DMS 273 (cell line): ENCODE results near the gene BRINP1.

ENCODE experiments used
- DNase-seq: peaks from one replicate; lab custom pipeline; 2025; ENCODE audit not compliant: unreplicated experiment; lab: John Stamatoyannopoulos, UW

BRINP1 gene

DNA sequence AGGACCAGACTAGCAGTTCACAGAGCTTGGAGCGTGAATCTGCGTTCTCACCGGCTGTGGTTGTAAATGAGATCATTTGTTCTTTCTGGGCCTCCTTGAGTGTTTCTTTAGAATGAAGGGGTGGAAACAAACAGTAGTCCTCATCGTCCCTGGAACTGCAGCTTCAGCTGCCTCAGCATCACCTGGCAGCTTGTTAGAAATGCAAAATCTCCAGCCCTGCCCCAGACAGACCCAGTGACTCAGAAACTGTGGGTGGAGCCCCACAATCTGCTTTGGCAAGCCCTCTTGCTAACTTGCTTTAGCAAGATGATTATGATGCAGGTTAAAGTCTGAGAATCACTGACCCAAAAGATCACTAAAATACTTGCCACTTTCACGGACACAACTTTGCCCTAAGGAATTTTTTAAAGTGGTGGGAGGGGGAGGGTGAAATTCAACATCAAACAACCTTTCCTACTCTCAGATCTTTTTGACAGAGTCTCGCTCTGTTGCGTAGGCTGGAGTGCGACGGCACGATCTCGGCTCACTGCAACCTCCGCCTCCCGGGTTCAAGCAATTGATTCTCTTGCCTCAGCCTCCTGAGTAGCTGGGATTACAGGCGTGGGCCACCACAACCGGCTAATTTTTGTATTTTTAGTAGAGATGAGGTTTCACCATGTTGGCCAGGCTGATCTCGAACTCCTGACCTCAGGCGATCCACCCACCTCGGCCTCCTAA, 86.0 kb downstream of the BRINP1 start:
- peak; percentile 33 for DNase-seq

DNA sequence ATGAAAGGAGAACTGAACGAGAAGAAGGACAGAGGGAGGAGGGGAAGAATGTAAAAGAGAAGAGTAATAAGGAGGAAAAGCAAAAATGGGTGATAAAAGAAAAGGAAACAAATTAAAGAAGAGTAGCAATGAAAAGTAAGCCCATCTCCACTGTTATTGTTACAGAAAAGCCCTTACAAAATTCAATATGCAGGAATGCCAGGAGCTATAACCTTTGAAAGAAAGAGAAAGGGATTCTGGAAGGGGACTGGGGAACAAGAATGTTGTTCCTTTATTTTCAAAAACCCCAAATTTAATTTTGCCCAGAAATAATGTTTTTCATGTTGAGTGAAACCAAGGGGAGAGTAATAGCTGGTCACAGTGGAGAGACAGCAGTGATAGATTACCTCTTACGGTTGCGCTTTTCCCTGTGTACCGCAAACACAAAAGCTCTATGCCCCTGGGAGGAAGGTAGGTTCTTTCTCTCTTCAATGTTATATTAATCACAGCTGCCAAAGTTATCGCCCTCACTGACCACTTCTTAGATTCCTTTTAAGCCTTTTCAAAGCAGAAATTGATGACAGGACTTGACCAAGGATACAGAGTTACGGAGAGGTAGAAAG, 86.7 kb downstream of the BRINP1 start:
- no peak for DNase-seq

DNA sequence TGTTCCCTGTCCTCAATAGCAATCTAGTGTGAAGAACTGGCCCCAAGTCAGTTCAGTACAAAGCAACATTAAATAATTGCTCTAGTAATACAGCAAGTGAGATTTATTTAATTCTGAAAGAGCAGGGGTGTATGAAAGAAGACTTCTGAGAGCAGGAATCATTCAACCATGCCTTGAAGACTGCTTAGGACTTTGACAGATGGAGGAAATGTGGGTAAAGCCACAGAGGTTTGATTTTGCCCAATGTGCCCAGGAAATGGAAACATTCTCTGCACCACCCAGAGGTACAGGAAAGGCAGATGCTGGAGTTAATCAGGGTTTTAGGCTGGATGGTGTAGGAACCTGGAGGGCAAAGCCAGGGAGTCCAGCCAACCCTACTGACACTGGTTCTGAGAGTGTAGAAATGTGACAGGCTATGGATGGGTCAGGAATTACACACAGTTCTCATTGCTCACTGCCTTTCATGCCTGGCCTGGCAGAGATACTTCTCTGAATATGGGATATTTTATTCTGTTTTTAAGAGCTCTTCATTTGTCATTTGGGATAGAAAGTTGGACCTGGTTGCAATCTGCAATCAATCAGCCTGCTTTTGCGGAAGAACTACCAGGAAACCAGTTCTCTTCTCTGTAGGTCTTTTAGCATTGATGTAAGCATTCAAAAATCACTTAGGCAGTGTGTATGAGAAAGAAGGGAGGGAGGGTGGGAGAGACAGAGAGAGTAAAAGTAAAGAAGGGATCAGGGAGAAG, 88.3 kb downstream of the BRINP1 start:
- DNase-seq: no peak

DNA sequence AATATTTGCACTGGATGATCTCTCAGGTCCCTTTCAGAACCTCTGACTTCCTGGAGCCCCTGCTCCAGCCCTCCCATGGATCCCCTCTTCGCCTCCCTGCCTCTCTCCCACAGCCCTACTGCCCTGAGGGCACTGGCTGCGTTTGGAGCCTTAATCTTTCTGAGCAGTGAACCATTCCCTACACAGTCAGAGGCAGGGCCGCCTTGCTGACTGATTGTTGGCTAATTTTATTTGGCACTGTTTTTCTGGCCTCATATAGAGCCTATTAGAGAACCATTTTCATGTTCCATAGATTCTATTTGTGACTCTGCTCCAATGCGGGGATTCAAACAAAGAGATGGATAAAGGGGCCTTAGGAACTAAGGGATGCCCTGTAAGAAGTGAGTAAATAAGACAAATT, 91.1 kb downstream of the BRINP1 start:
- no peak for DNase-seq

DNA sequence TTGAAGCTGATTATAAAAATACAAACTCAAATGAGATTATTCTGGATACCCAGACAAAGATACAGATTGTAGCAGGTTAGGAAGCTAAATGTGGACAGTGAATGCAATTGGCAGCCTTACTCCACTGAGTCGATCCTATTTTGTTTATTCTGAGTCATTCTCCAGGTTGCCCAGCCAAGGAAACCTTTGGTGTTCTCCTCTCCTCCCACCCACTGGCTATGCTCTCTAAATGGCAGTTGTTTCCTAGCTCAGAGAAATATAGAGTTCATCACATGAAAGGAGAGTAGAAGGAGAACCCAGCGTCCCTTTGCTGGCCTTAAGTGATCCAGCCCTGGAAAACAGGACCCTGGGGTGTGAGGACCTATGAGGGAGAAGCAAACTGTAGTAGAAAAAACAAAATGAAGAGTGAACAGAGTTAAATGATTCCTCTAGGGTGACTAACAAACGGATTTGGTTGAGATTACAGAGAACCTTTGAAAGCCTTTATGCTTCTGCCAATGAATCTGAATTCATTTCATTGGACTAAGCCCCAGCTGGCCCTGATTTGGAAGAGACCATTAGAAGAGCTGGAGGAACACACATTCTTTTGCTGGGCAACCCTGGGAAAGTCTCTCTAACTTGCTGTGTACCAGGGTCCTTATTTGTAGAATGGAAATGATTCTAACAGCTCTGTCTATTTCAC, 95.1 kb downstream of the BRINP1 start:
- DNase-seq: no peak

DNA sequence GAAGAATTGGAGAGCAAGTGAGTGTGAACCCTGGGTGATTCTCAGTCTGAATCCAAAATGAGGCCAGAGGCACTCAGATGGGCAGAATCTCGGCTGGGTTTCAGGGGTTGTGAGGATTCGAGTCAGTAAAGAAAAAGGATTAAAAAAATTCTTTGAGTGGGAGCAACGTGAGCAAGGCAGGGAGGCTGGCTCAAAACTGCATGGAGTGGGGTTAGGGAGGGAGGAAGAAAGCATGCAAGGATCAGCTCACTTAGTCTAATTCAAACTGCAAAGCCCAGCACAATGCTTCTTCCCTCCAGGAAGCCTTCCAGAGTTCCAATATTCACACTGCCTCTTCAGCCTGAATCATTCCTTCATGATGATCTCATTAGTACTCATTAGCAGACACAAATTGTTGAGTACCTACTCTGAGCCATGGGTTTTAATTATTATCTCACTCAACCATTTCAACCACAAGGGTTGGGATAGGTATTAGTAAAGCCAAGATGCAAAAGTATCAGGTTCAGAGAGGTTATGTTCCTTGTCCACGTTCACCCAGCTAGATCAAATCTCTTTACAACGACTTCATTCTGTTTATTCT, 95.8 kb downstream of the BRINP1 start:
- DNase-seq: no peak

DNA sequence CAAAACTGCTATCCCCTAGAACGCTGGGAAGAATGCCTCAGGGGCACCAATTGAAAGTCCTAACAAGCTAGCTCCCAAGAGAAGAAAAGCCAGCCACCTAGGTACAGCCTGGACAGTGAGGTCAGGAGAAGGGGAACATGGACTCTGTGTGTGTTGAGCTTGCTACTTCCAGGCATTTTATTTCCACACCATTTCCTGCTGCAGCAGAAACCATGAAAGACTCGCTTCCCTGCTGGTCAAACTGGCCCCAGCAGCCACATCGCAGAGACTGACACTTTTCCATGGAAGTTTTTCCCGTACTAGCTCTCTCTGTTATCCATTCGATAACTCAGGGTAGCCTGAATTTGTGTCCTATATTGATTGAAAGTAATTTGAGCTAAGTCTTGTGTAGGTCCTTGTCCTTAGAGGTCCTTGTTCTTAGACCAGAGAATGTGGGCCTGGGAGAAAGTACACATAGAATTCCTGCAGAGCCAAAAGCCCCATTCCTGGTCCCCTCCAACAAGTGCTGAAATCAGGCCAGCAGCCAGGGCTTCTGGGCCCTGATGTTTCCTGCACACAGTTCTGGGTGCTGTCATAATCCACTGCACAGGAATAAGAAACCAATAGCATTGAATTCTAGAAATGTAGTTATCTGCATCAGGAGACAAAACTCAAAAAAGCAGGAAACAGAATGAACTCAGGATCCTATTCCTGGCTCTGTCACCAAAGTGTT, 96.6 kb downstream of the BRINP1 start:
- peak; percentile 8 for DNase-seq

DNA sequence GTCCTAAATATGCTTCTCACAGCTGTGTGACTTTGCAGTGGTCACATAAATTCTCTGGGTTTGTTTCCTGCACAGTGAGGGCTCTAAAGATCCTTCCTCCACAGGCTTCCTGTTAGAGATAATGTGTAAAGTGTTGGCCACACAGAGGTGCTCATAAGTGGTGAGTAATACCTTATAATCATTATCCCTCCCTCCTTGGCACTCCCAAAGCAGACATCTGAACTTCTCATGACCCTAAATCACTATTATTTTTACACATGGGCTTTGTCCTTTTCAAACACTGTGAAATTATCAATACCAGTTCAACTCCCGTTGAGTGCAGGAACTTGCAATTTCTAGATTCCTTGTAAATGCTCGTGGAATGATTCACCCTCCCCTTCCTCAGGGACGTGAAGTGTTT, 100.2 kb downstream of the BRINP1 start:
- DNase-seq: no peak

DNA sequence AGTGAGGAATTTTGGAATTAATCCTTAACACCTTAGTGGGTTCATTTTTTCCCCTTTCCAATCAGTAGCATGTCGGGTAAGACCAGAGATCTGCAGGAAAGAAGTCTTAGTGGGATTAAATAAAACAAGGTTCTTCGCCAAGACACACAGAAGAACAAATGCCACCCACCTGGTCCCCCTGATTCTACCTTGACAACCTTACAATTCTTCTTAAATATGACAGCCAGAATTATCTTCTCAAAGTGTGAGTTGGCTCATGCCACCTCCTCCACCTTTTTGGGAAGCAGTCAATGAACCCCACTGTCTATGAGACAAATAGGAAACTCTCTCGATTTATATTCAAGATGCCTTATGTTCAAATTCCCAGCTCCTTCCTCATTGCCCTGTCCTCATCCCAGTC, 105.1 kb downstream of the BRINP1 start:
- DNase-seq: no peak

DNA sequence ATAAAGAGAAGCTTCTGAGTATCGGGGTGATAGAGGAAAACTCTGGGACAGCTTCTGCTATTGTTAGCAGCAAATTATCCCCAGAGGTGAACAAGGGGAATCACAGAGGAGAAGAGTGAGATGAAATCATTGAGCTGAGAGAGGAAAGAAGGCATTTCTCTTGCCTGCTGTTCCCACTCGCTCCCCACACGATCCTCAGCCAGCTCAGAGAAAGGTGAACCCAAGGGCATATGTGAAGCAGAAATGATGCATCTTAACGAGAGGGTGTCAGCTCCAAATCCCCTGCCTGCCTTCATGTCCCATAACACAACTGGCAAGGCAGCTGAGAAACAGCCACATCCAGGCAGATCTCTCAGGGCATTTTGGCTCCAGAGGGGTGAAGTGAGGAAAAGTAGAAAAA, 111.6 kb downstream of the BRINP1 start:
- no peak for DNase-seq

DNA sequence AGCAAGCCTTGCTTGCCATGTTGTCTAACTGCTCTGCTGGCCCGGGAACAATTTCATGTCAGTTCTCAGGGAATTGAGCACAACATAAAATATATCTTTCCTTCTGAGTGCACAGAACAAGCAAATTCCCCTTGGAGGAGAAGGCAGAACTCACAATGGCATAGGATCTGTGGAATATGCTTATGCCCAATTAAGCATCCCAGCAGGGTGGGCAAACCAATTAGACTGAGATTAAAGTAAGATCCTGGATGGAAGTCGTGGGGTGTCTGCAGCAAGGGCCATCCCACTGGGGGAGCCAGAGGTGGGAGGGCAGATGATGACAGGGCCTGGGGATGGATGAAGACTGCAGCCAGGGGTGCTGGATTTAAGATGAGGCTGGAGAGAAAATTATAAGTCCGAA, 114.1 kb downstream of the BRINP1 start:
- DNase-seq: no peak

DNA sequence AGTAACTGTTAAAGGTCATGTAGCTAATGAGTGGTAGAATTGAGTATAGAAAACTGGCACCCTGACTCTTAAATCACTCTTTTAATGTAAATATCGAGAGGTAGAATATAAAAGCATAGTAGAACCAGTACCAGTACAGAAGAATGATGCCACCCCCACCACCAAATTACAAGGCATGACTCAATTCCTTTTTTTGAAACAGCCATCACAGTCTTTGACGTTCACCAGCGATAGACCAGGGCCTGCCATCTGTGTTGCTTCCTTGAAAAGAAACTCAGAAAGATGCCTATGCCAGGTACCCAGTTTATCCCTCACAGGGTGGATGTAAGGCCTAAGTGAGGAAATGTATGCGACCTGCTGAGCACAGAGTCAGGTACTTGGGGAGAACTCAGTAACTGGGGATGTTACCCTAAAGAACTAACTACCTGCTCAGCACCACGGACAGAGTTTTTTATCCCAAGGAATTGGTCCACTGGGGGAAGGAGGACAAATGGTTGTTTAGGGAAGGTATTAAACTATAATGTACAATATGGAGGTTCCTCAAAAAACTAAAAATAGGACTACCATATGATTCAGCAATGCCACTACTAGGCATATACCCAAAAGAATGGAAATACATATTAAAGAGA, 116.5 kb downstream of the BRINP1 start:
- DNase-seq: no peak

DNA sequence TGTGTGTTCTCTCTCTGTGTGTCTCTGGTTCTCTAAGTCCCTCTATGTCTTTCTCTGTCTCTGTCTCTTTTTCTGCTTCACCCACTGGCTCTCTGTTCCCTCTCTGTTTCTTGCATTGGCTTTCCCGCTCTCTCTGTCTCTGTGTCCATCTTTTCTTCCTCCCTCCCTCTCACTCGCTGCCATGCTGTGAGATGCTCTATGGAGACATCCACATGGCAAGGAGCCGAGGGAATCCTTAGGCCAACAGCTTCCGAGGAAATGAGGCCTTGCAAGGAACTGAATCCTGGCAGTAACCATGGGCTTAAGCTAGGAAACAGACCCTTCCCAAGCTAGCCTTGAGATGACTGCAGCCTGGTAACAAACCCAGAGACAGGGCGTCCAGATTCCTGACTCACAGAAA, 117.3 kb downstream of the BRINP1 start:
- no peak for DNase-seq

DNA sequence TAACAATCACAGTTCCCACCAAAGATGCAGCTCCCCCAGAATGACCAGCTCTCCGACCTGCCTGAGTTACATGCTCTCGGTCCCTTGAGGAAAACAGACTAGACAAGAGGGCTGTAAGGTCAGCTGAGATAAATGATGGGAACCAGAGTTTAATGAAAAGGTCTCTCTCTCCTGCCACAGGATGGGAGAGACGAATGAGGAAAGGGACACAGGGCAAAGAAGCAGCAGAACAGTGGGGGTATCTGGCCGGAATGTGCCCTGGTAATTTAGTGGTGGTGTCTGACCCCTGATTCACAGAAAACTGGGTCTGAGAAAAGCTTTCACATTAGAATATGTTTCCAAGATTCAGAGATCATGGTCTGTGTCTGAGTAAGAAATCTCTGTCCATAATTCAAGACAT, 118.5 kb downstream of the BRINP1 start:
- DNase-seq: no peak

DNA sequence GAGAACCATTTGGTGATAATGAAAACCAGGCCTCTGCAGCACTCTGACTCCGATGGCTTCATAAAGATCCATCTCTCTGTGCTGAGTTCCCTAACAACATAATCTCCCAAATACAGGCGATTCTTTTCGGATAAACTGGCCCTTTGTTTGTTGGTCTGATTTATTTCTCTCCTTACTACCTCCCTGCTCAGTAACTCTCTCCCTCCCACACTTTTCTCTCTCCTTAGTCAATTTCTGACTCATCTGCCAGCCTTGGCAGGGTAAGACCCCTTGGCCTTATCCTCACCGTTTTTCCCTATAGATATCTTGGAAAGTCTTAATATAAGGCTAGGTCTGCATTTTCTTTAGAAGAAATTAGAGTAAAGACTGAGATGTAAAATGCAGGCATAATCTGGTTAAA, 128.7 kb downstream of the BRINP1 start:
- DNase-seq: no peak

DNA sequence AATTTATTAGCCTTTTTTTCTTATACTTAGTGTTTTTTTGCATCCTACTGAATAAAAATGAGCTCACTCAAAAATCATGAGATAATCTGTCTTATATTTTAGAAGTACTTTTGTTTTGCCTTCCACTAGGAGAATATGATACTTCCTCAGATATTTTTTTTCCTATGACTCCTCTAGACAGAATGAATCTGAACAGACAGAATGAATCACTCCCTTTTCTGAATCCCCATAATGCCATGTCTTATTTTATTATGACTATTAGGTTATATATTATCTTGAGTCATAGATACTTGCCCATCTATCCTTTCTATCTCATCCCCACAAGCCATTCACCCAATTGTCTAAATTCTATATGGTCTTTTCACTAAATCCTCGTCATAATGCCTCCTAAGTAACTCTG, 134.6 kb downstream of the BRINP1 start:
- DNase-seq: no peak

DNA sequence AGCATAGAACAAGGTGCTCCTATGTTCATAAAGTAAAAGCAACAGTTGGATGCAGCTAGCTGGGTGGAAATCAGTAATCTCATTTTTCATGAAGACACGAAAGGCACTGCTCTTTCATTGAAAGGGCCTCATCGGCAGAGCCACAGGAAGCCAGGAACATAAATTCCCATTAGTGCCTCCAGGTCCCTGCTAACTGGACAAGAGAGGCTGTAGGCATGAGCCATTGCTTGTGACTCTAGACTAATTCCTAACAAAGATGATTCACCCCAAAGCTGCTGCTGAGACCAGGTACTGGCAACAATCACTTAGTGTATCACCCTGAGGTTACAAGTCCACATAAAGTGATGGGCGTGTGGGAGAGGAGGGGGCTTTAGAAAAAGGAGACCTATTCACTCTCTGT, 141.8 kb downstream of the BRINP1 start:
- DNase-seq: no peak

DNA sequence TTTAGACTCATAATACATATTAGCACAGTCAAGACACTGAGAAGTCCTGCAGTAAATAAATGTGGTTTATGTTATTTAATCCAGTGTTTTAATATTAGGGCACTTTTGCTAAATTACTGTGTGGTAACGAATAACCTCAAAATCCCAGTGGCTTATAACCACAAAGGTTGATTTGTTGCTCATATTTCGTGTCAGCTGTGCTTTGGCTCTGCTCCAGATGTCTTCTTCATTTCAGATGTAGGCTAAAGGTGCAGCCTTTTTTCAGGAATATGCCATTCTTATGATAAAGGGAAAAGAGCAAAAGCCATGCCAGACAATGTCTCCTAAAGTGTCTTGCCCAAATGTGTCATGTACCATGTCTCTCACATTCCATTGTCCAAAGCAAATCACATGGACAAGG, 144.8 kb downstream of the BRINP1 start:
- no peak for DNase-seq

DNA sequence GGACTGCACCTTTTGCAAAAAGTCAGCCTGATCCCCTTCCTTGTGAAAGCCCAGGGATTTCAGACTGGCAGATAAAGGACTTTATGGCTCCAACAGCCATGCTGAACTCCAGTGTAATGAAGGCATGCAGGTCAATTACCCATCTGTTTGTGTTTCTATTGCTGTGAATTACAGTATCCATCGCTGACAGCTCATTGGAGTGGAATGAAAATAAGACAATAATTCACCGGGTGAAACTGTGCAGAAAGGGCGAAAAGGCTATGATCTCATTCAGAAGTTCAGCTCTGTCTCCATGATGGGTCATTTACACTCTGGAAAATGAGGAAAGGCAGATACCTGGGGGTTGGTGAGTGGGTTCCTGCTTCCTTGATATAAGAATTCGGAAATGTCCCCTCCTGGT, 148.0 kb downstream of the BRINP1 start:
- DNase-seq: no peak

DNA sequence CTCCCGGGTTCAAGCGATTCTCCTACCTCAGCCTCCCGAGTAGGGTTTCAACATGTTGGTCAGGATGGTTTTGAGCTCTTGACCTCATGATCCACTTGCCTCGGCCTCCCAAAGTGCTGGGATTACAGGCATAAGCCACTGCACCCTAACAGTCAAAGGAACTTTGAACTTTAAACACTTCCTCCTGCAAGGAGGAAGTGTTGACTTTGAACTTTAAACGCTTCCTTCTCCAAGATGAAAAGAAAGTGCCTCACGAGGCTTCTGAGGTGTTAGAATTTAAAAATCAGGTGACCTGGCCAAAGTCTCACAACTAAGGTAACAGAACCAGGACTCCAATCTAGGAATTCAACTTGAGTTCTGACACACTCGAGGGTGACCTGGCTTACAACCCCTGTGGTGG, 150.9 kb downstream of the BRINP1 start:
- no peak for DNase-seq
